Dendritic cell treated with granulocyte-macrophage colony-stimulating factor and Interleukin-4, amounts not matched to agents 40 ng/mL and 50 ng/mL, for 4 days (primary cell): ENCODE data around the gene PSMD8.
"Not testable (repeated sequence)": the region's sequence is repeated elsewhere in the genome, so short reads cannot be mapped to it uniquely, and the experiment has no call there.

ENCODE experiments used
- H3K27ac Mint-ChIP-seq: one replicate; pipeline ENCODE4 v1.8.0; 2022; ENCODE audit warnings: mild to moderate bottlenecking, mixed read lengths
- H3K27me3 Mint-ChIP-seq: one replicate; pipeline ENCODE4 v1.8.0; 2022; ENCODE audit warnings: mild to moderate bottlenecking, mixed read lengths
- H3K36me3 Mint-ChIP-seq: one replicate; pipeline ENCODE4 v1.8.0; 2022; ENCODE audit warnings: low read depth, mixed read lengths
- H3K4me1 Mint-ChIP-seq: one replicate; pipeline ENCODE4 v1.8.0; 2022; ENCODE audit warnings: low read depth, mixed read lengths
- H3K4me3 Mint-ChIP-seq: one replicate; pipeline ENCODE4 v1.8.0; 2022; ENCODE audit warnings: mild to moderate bottlenecking, moderate library complexity, mixed read lengths
- H3K9me3 Mint-ChIP-seq: one replicate; pipeline ENCODE4 v1.8.0; 2022; ENCODE audit warnings: mixed read lengths
- intact Hi-C: fragments of 100-400 bp; cut with micrococcal nuclease; formaldehyde crosslinking; loops from one replicate; pipeline ENCODE4 v1.15.0; 2022

The PSMD8 gene

GRCh38 chr19:38374332-38375097 lies at the start of gene PSMD8:
Gene PSMD8 (plus strand): TSS chr19:38374571. CDS start chr19:38374602, 31 bp downstream.
- intact Hi-C loops, result loop anchor here (1.0 kb wide), 1 partner anchor 39 kb away; the partner anchor contains the start of gene CATSPERG

GRCh38 chr19:38326591-38326990 lies 47.8 kb upstream of the PSMD8 start:
- H3K27me3 Mint-ChIP-seq, result no peaks in the 10 kb centered on the region
- H3K4me1 Mint-ChIP-seq, result peaks cover 58% of the 10 kb centered on the region
- intact Hi-C loops, result no loop called here
- H3K36me3 Mint-ChIP-seq, result peaks cover 98% of the 10 kb centered on the region
- no peak overlapping the region for H3K4me3 Mint-ChIP-seq
- H3K27ac Mint-ChIP-seq, result no peak overlapping the region
- H3K9me3 Mint-ChIP-seq, result no peaks in the 10 kb centered on the region

More at GRCh38 chr19:38374332-38375097, at the start of gene PSMD8:
- peak within 1 kb of the TSS; percentile 95 for H3K27ac Mint-ChIP-seq
- H3K36me3 Mint-ChIP-seq, result peaks cover 46% of the 10 kb centered on the region
- peak within 1 kb of the TSS; percentile 92 for H3K4me3 Mint-ChIP-seq
- no peaks in the 10 kb centered on the region for H3K9me3 Mint-ChIP-seq
- peaks cover 24% of the 10 kb centered on the region for H3K4me1 Mint-ChIP-seq
- peaks cover 12% of the 10 kb centered on the region for H3K27me3 Mint-ChIP-seq

GRCh38 chr19:38329651-38330050 lies 44.7 kb upstream of the PSMD8 start:
- peak overlapping the region; percentile 25 for H3K27ac Mint-ChIP-seq
- H3K36me3 Mint-ChIP-seq, result peaks cover 88% of the 10 kb centered on the region
- H3K27me3 Mint-ChIP-seq, result no peaks in the 10 kb centered on the region
- H3K4me1 Mint-ChIP-seq, result peaks cover 36% of the 10 kb centered on the region
- intact Hi-C loops, result no loop called here
- H3K4me3 Mint-ChIP-seq, result no peak overlapping the region
- no peaks in the 10 kb centered on the region for H3K9me3 Mint-ChIP-seq

GRCh38 chr19:38331728-38332127 lies 42.6 kb upstream of the PSMD8 start:
- H3K9me3 Mint-ChIP-seq, result no peaks in the 10 kb centered on the region
- peaks cover 80% of the 10 kb centered on the region for H3K36me3 Mint-ChIP-seq
- no peaks in the 10 kb centered on the region for H3K27me3 Mint-ChIP-seq
- H3K4me3 Mint-ChIP-seq, result no peak overlapping the region
- peaks cover 24% of the 10 kb centered on the region for H3K4me1 Mint-ChIP-seq
- intact Hi-C loops, result no loop called here
- H3K27ac Mint-ChIP-seq, result no peak overlapping the region

- peaks cover 76% of the 10 kb centered on the region for H3K36me3 Mint-ChIP-seq
- intact Hi-C loops, result no loop called here
Observed at GRCh38 chr19:38333245-38333644, 41.1 kb upstream of the PSMD8 start.

GRCh38 chr19:38335949-38336637 lies 38.3 kb upstream of the PSMD8 start:
- no peaks in the 10 kb centered on the region for H3K27me3 Mint-ChIP-seq
- H3K4me3 Mint-ChIP-seq, result peak overlapping the region; percentile 96
- H3K4me1 Mint-ChIP-seq, result peaks cover 25% of the 10 kb centered on the region
- H3K27ac Mint-ChIP-seq, result peak overlapping the region; percentile 98
- intact Hi-C loops, result loop anchor here (1.0 to 2.0 kb wide), 6 partner anchors 19 to 103 kb away; partner anchors contain the start of genes FAM98C and PSMD8
- H3K36me3 Mint-ChIP-seq, result peaks cover 65% of the 10 kb centered on the region
- H3K9me3 Mint-ChIP-seq, result no peaks in the 10 kb centered on the region

More at GRCh38 chr19:38333245-38333644, 41.1 kb upstream of the PSMD8 start:
- Mint-ChIP-seq H3K4me3 (no peak overlapping the region), H3K27me3 (no peaks in the 10 kb centered on the region), H3K9me3 (no peaks in the 10 kb centered on the region), H3K27ac (no peak overlapping the region), H3K4me1 (peaks cover 25% of the 10 kb centered on the region)

- no peaks in the 10 kb centered on the region for H3K27me3 Mint-ChIP-seq
- peaks cover 27% of the 10 kb centered on the region for H3K4me1 Mint-ChIP-seq
- H3K9me3 Mint-ChIP-seq, result no peaks in the 10 kb centered on the region
- intact Hi-C loops, result loop anchor here (1.0 kb wide), 2 partner anchors 26 to 67 kb away; partner anchors contain the start of gene FAM98C
- peaks cover 62% of the 10 kb centered on the region for H3K36me3 Mint-ChIP-seq
- peak overlapping the region; percentile 96 for H3K4me3 Mint-ChIP-seq
- peak overlapping the region; percentile 98 for H3K27ac Mint-ChIP-seq
Observed at GRCh38 chr19:38336638-38337359, 37.6 kb upstream of the PSMD8 start.

- intact Hi-C loops, result no loop called here
- H3K36me3 Mint-ChIP-seq, result peaks cover 60% of the 10 kb centered on the region
- H3K4me3 Mint-ChIP-seq, result peak overlapping the region; percentile 96
- H3K4me1 Mint-ChIP-seq, result peaks cover 27% of the 10 kb centered on the region
- no peaks in the 10 kb centered on the region for H3K9me3 Mint-ChIP-seq
- peak overlapping the region; percentile 98 for H3K27ac Mint-ChIP-seq
- H3K27me3 Mint-ChIP-seq, result no peaks in the 10 kb centered on the region
Observed at GRCh38 chr19:38337360-38337653, 37.1 kb upstream of the PSMD8 start.

GRCh38 chr19:38339011-38339410 lies 35.4 kb upstream of the PSMD8 start:
- H3K4me1 Mint-ChIP-seq, result peaks cover 27% of the 10 kb centered on the region
- H3K9me3 Mint-ChIP-seq, H3K27ac Mint-ChIP-seq, H3K27me3 Mint-ChIP-seq, H3K4me3 Mint-ChIP-seq, intact Hi-C loops: not testable (repeated sequence)
- H3K36me3 Mint-ChIP-seq, result peaks cover 61% of the 10 kb centered on the region

- peaks cover 70% of the 10 kb centered on the region for H3K36me3 Mint-ChIP-seq
- no peak overlapping the region for H3K27ac Mint-ChIP-seq
- intact Hi-C loops, result no loop called here
- no peaks in the 10 kb centered on the region for H3K27me3 Mint-ChIP-seq
- H3K4me1 Mint-ChIP-seq, result peaks cover 27% of the 10 kb centered on the region
- H3K9me3 Mint-ChIP-seq, result no peaks in the 10 kb centered on the region
- no peak overlapping the region for H3K4me3 Mint-ChIP-seq
Observed at GRCh38 chr19:38340927-38341326, 33.4 kb upstream of the PSMD8 start.

GRCh38 chr19:38346837-38347236 lies 27.5 kb upstream of the PSMD8 start:
- H3K9me3 Mint-ChIP-seq, result no peaks in the 10 kb centered on the region

GRCh38 chr19:38350883-38351282 lies 23.5 kb upstream of the PSMD8 start:
- no peak overlapping the region for H3K4me3 Mint-ChIP-seq
- intact Hi-C loops, result no loop called here
- H3K36me3 Mint-ChIP-seq, result peaks cover 6% of the 10 kb centered on the region
- H3K4me1 Mint-ChIP-seq, result no peaks in the 10 kb centered on the region
- peaks cover 24% of the 10 kb centered on the region for H3K27me3 Mint-ChIP-seq
- no peaks in the 10 kb centered on the region for H3K9me3 Mint-ChIP-seq
- H3K27ac Mint-ChIP-seq, result no peak overlapping the region

More at GRCh38 chr19:38346837-38347236, 27.5 kb upstream of the PSMD8 start:
- H3K36me3 Mint-ChIP-seq, result peaks cover 35% of the 10 kb centered on the region
- no peaks in the 10 kb centered on the region for H3K4me1 Mint-ChIP-seq
- peaks cover 5% of the 10 kb centered on the region for H3K27me3 Mint-ChIP-seq
- no peak overlapping the region for H3K4me3 Mint-ChIP-seq
- intact Hi-C loops, result no loop called here
- H3K27ac Mint-ChIP-seq, result no peak overlapping the region

- no peaks in the 10 kb centered on the region for H3K36me3 Mint-ChIP-seq
- no peaks in the 10 kb centered on the region for H3K4me1 Mint-ChIP-seq
- H3K27ac Mint-ChIP-seq, result no peak overlapping the region
- peaks cover 35% of the 10 kb centered on the region for H3K27me3 Mint-ChIP-seq
- no peak overlapping the region for H3K4me3 Mint-ChIP-seq
- intact Hi-C loops, result no loop called here
- H3K9me3 Mint-ChIP-seq, result no peaks in the 10 kb centered on the region
Observed at GRCh38 chr19:38351865-38352395, 22.4 kb upstream of the PSMD8 start.
